NCI-H146 (cell line): ENCODE results near the gene ADAM22.

Source experiments
- DNase-seq: peaks from one replicate; lab custom pipeline; 2025; lab: John Stamatoyannopoulos, UW

The ADAM22 gene

GRCh38 chr7:88042803-88043202, 108.8 kb downstream of the ADAM22 start:
- DNase-seq = no peak

GRCh38 chr7:88044069-88044468, 110.0 kb downstream of the ADAM22 start:
- no peak for DNase-seq

- no peak for DNase-seq
Observed at GRCh38 chr7:88046839-88047573, 113.0 kb downstream of the ADAM22 start.

- DNase-seq = no peak
Observed at GRCh38 chr7:88057655-88058054, 123.6 kb downstream of the ADAM22 start.

- DNase-seq = no peak
Observed at GRCh38 chr7:88062238-88062637, 128.2 kb downstream of the ADAM22 start.

GRCh38 chr7:88069093-88069492, 135.0 kb downstream of the ADAM22 start:
- DNase-seq = no peak

- no peak for DNase-seq
Observed at GRCh38 chr7:88071994-88072714, 138.1 kb downstream of the ADAM22 start.

- DNase-seq = peak; percentile 7
Observed at GRCh38 chr7:88072715-88073055, 138.6 kb downstream of the ADAM22 start.

GRCh38 chr7:88073626-88074025, 139.6 kb downstream of the ADAM22 start:
- no peak for DNase-seq

- no peak for DNase-seq
Observed at GRCh38 chr7:88075216-88075615, 141.2 kb downstream of the ADAM22 start.

- no peak for DNase-seq
Observed at GRCh38 chr7:88083883-88084282, 149.8 kb downstream of the ADAM22 start.

GRCh38 chr7:88089561-88089960, 155.5 kb downstream of the ADAM22 start:
- DNase-seq = no peak

GRCh38 chr7:88090240-88090639, 156.2 kb downstream of the ADAM22 start:
- no peak for DNase-seq

- no peak for DNase-seq
Observed at GRCh38 chr7:88090671-88091070, 156.6 kb downstream of the ADAM22 start.

- DNase-seq = peak; percentile 69
Observed at GRCh38 chr7:88091988-88092675, 158.1 kb downstream of the ADAM22 start.

- DNase-seq = peak; percentile 79
Observed at GRCh38 chr7:88092676-88092999, 158.6 kb downstream of the ADAM22 start.

- no peak for DNase-seq
Observed at GRCh38 chr7:88101769-88102168, 167.7 kb downstream of the ADAM22 start.

- peak; percentile 31 for DNase-seq
Observed at GRCh38 chr7:88102675-88103074, 168.6 kb downstream of the ADAM22 start.

- DNase-seq = no peak
Observed at GRCh38 chr7:88104732-88105131, 170.7 kb downstream of the ADAM22 start.

- DNase-seq = no peak
Observed at GRCh38 chr7:88105231-88105630, 171.2 kb downstream of the ADAM22 start.

GRCh38 chr7:88106434-88106833, 172.4 kb downstream of the ADAM22 start:
- no peak for DNase-seq

GRCh38 chr7:88109612-88110011, 175.6 kb downstream of the ADAM22 start:
- no peak for DNase-seq

- peak; percentile 41 for DNase-seq
Observed at GRCh38 chr7:88111140-88111743, 177.2 kb downstream of the ADAM22 start.
